NCI-H82 treated with DMSO at 0.1 percent for 48 hours (cell line): ENCODE data around the gene NDOR1.

Source experiments
- DNase-seq: peaks from one replicate; lab custom pipeline; 2025; ENCODE audit not compliant: unreplicated experiment; lab: John Stamatoyannopoulos, UW

NDOR1 gene

DNA sequence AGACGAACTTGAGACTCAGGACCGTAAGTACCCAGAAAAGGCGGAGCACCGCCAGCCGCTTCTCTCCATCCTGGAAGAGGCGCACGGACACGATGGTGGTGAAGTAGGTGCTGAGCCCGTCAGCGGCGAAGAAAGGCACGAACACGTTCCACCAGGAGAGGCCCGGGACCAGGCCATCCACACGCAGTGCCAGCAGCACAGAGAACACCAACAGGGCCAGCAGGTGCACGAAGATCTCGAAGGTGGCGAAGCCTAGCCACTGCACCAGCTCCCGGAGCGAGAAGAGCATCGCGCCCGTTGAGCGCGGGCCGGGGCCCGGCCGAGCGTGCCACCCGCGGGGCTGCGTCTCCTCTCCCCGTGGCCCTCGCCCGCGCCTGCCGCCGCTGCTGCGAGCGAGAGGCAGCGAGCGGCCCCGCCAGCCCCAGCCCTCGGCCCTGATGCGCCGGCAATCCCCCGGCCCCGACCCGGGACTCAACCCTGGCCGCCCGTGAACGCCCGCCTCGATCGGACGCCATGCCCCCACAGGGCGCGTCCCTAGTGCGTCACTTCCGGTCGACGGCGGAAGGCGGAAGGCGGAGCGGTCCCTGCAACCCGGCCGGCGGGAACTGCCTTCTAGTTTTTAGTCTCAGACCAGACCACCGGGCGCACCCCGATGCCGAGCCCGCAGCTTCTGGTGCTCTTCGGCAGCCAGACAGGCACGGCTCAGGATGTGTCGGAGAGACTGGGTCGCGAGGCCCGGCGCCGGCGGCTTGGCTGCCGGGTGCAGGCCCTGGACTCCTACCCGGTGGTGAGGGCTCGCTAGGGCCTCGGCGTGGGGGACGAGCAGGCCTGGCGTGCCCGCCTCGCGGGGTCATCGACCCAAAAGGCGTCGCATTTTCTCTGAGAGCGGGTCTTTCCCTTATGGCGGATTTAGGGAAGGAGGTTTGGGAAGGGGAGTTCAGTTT, at the start of gene NDOR1, which contains the start of gene TMEM203:
Gene NDOR1 (plus strand): TSS at position 575 of the 944 bp plus-strand sequence. CDS start 78 bp downstream, at position 653.
Gene TMEM203 (minus strand): TSS at position 523 of the 944 bp plus-strand sequence. CDS start 234 bp downstream, at position 289.
- peak; percentile 25 for DNase-seq

DNA sequence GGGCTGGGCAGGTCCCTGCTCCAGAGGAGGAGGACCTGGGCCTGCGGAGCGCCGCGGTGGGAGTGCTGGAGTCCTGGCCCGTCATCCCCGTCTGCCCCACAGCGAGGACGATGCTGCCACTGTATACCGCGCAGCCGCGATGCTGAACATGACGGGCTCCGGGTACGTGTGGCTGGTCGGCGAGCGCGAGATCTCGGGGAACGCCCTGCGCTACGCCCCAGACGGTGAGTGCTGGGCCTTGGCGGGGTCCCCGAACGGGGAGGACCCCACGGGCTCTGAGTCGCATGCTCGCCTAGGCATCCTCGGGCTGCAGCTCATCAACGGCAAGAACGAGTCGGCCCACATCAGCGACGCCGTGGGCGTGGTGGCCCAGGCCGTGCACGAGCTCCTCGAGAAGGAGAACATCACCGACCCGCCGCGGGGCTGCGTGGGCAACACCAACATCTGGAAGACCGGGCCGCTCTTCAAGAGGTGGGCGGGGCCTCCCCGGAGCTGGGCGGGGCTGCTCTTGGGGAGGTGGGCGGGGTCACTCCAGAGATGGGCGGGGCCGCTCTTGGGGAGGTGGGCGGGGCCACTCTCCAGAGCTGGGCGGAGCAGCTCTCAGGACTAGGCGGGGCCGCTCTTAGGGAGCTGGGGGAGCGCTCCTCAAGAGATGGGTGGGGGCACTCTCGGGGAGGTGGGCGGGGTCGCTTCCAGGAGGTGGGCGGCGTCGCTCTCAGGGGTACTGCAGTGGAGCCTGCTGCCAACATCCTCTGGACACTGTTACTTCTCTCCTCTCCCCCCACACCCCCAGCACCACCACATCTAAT, 48.7 kb upstream of the NDOR1 start:
- no peak for DNase-seq

- DNase-seq = no peak
Observed at GRCh38 chr9:137157618-137158415, 47.7 kb upstream of the NDOR1 start.

- DNase-seq = no peak
Observed at GRCh38 chr9:137158625-137159024, 46.9 kb upstream of the NDOR1 start.

GRCh38 chr9:137159105-137160053, 46.1 kb upstream of the NDOR1 start:
- DNase-seq = no peak

DNA sequence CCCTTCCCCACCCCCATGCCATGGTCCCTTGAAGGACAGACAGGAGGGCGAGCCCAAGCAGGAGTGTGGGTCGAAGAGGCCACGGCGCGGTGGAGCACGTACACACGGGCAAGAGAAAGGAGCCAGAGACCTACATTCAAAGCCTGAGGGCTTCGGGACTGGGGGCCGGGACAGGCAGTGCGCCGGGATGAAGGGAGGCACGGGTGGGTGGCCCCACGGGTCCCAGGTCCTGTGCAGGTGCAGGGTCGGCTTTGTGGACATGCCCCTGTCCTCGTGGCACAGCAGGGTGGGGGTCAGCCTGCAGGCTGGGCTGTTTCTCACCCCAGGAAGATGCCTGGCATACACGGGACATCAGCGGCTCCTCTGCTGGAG, 45.5 kb upstream of the NDOR1 start:
- DNase-seq = no peak

GRCh38 chr9:137160716-137161557, 44.6 kb upstream of the NDOR1 start:
- no peak for DNase-seq

DNA sequence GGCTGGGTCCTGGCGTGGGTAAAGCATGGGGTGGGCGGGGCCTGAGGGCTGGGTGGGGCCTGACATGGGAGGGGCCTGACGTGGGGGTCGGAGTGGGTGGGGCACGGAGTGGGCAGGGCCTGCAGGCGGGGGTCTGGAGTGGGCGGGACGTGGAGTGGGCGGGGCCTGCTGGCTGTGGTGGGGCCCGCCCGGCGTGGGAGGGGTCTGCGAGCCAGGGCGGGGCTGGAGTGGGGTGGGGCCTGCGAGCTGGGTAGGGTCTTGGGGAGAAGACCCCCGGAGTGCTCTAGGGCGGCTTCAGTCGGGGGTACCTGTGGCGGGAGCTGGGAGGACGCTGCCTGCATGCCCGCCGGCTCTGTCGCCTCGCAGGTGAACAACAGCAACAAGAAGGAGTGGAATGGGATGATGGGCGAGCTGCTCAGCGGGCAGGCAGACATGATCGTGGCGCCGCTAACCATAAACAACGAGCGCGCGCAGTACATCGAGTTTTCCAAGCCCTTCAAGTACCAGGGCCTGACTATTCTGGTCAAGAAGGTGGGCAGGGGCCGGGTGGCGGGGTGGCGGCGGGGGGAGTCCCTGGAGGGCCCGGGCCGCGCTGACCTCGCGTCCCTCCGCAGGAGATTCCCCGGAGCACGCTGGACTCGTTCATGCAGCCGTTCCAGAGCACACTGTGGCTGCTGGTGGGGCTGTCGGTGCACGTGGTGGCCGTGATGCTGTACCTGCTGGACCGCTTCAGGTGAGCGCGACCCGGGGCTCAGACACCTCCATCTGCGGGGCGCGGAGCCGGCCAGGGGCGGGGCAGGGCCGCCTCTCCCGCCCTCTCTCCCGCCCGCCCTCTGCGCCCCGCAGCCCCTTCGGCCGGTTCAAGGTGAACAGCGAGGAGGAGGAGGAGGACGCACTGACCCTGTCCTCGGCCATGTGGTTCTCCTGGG, 43.7 kb upstream of the NDOR1 start:
- no peak for DNase-seq

DNA sequence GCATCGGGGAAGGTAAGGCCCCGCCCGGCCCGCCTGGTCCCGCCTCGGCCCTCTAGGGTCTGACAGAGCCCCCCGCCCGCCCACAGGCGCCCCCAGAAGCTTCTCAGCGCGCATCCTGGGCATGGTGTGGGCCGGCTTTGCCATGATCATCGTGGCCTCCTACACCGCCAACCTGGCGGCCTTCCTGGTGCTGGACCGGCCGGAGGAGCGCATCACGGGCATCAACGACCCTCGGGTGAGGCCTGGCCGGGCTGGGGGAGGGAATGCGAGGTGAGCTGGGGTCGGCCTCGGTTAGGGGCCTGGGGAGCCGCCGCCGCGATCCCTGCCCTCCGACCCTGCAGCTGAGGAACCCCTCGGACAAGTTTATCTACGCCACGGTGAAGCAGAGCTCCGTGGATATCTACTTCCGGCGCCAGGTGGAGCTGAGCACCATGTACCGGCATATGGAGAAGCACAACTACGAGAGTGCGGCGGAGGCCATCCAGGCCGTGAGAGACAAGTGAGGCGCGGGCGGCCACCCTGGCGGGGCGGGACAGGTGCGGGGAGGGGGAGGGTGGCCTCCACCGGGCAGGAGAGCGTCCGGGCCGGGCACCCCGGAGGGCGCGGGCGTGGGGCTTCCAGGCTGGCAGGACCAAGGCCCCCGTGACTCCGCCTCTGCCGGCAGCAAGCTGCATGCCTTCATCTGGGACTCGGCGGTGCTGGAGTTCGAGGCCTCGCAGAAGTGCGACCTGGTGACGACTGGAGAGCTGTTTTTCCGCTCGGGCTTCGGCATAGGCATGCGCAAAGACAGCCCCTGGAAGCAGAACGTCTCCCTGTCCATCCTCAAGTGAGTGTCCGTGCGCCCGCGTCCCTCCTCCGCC, 42.8 kb upstream of the NDOR1 start:
- DNase-seq = no peak

GRCh38 chr9:137163365-137163715, 42.2 kb upstream of the NDOR1 start:
- DNase-seq = no peak

- DNase-seq = no peak
Observed at GRCh38 chr9:137163805-137164204, 41.7 kb upstream of the NDOR1 start.

DNA sequence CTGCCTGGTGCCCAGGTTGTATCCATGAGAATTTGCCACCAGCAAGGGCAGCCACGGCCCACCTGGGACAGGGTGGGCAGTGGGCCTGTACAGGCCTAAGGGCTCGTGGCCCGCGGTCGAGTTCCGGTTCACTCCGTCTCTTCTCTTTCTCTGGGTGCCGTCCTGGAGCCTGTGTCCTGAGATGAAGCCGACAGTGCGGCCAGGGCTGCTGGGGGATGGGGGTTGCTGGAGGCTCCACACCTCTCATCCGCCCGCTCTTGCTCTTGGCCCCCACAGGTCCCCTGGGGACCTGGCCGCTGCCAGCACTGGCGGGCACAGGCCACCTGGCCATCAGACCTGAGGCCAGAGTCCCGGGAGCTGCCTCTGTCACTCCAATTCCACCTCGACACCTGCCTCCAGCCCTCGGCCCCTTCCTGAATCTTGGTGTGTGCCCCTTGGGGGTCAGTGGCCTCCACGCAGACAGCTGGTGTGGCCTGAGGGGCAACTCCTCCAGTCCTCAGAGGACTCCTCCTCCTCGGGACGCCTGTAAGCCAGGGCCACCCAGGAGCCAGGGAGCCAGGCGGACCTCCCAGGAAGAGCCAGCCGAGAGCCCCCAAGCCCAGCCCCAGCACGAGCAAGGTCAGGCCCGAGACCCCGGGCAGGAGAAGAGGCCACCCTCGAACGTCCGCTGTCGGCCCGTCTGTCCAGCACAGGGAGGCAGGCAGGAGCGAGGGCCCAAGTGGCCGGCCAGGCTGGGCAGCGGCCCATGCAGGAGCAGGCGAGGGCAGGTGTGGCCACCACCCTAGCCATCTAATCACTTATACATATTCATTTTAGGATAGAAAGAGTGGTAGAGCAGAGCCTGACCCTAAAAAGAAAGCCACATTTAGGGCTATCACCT, 40.9 kb upstream of the NDOR1 start:
- no peak for DNase-seq

DNA sequence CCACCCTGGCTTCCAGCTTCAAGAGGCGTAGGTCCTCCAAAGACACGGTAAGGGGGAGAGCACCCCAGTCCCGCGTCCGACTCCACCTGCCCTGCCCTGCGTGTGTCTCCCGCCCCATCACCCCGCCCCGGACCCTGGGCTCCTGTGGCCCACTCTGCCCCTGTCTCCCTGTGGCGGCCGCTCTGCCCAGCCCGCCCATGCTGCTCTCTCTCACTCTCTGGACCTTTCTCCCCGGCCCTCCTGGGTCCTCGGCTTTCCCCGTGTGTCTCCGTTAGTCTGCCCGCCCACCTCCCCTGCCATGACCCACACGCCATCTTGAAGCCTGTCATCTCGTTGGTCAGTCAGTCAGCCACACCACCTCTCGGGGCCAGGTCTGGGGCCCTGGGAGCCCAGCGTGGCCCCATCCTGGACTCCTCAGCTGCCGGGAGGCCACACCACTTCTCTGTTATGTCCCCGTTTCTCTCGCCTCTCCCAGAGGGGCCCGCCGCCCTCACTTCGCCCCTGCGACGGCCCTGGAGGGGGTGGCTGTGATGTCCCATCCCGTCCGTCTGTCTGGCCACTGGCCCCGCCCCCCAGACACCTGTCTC, 40.2 kb upstream of the NDOR1 start:
- DNase-seq = no peak

- DNase-seq = no peak
Observed at GRCh38 chr9:137166380-137167229, 38.9 kb upstream of the NDOR1 start.

DNA sequence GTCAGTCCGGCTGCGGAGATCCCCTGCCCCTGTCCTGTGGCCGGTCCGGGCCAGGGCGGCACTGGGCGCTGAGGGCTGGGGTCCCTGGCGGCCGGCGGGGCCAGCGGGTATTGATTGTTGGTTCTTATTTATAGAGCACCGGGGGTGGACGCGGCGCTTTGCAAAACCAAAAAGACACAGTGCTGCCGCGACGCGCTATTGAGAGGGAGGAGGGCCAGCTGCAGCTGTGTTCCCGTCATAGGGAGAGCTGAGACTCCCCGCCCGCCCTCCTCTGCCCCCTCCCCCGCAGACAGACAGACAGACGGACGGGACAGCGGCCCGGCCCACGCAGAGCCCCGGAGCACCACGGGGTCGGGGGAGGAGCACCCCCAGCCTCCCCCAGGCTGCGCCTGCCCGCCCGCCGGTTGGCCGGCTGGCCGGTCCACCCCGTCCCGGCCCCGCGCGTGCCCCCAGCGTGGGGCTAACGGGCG, 38.2 kb upstream of the NDOR1 start:
- no peak for DNase-seq
